Endothelial cell of umbilical vein (primary cell): Measurements from ENCODE around the gene CLCA4. TPM values are rescaled to one million over a fixed set of nuclear protein-coding genes. Genes with fewer than 3 reads are reported as not detected.

Experiments
- BruUV-seq: library from RNA; stranded (reverse); fragments of 400-500 nt; replicated peaks from 2 replicates; lab custom pipeline; 2021; lab: Mats Ljungman, UMichigan
- CTCF ChIA-PET: fragments of 300-600, 350-600 bp; sonication (Branson Sonifier 250); formaldehyde crosslinking; loops from one replicate; lab custom pipeline; 2021; ENCODE audit warnings: antibody characterized with exemption, inconsistent platforms; lab: Charles Lee
- POLR2A ChIA-PET: fragments of 300-600, 350-600 bp; sonication (Branson Sonifier 250); formaldehyde crosslinking; loops from one replicate; lab custom pipeline; 2021; ENCODE audit warnings: antibody characterized with exemption, inconsistent platforms; lab: Charles Lee
- DNase-seq: peaks from one replicate; pipeline ENCODE4 v3.0.0-alpha.2; 2011; ENCODE audit warnings: low read depth, low spot score
- FAIRE-seq: peaks from 2 replicates; lab custom pipeline; 2011; peaks lifted over from hg19 to GRCh38; lab: Jason Lieb, UNC
- H2AFZ ChIP-seq: 2 replicates; pipeline ENCODE4 v1.6.0; 2012; ENCODE audit warnings: low read depth, low read length, control low read depth, inconsistent platforms
- H3K27ac ChIP-seq: 2 replicates; pipeline ENCODE4 v1.5.1; 2011; ENCODE audit warnings: low read depth, mild to moderate bottlenecking, control low read depth, low read length, moderate library complexity; ENCODE audit not compliant: insufficient read depth
- H3K27me3 ChIP-seq, 2 experiments: 2 replicates each; pipeline versions ENCODE4 v1.6.0 to v1.6.1; 2011; ENCODE audit warnings: low read length in 2 of 2, mixed read lengths in 1 of 2; ENCODE audit not compliant: control insufficient read depth in 2 of 2, insufficient read depth in 2 of 2
- H3K36me3 ChIP-seq, 2 experiments: 2 replicates in 1 of 2; 3 replicates in 1 of 2; pipeline ENCODE4 v1.5.1; 2011; ENCODE audit warnings: low read length in 2 of 2, mild to moderate bottlenecking in 1 of 2, moderate library complexity in 1 of 2; ENCODE audit not compliant: control insufficient read depth in 2 of 2, insufficient read depth in 2 of 2; ENCODE audit errors: extremely low read depth in 1 of 2
- H3K4me1 ChIP-seq: 3 replicates; pipeline ENCODE4 v1.5.1; 2011; ENCODE audit warnings: mild to moderate bottlenecking, low read length; ENCODE audit not compliant: control insufficient read depth, insufficient read depth; ENCODE audit errors: extremely low read depth
- H3K4me2 ChIP-seq: 2 replicates; pipeline ENCODE4 v1.6.1; 2011; ENCODE audit warnings: low read length, control low read depth, mixed read lengths; ENCODE audit not compliant: insufficient read depth
- H3K4me3 ChIP-seq, 3 experiments: fragments of 200-600 bp in 1 of 3; sonication (generic), shearing (Covaris generic) in 1 of 3; replicated peaks in 1 of 3; 2 replicates each; pipeline ENCODE4 v1.5.1; 2011 to 2016; ENCODE audit warnings: control low read depth in 3 of 3, low read length in 3 of 3, mild to moderate bottlenecking in 2 of 3, inconsistent platforms in 1 of 3, low read depth in 1 of 3, moderate library complexity in 1 of 3; ENCODE audit not compliant: insufficient read depth in 1 of 3
- H3K79me2 ChIP-seq: 2 replicates; pipeline ENCODE4 v1.6.0; 2012; ENCODE audit warnings: low read length, inconsistent platforms; ENCODE audit not compliant: control insufficient read depth, insufficient read depth
- H3K9ac ChIP-seq: replicated peaks from 2 replicates; pipeline ENCODE3; 2011; ENCODE audit warnings: low read length, control low read depth; ENCODE audit not compliant: insufficient read depth; ENCODE audit errors: extremely low read depth
- H3K9me1 ChIP-seq: replicated peaks from 3 replicates; pipeline ENCODE4 v1.6.0; 2011; ENCODE audit warnings: mild to moderate bottlenecking, low read length; ENCODE audit not compliant: control insufficient read depth, insufficient read depth; ENCODE audit errors: extremely low read depth
- H3K9me3 ChIP-seq: replicated peaks from 2 replicates; pipeline ENCODE4 v1.5.1; 2012; ENCODE audit warnings: low read length, inconsistent platforms; ENCODE audit not compliant: control insufficient read depth, insufficient read depth
- H4K20me1 ChIP-seq: replicated peaks from 2 replicates; pipeline ENCODE3; 2011; ENCODE audit warnings: mild to moderate bottlenecking, low read length; ENCODE audit not compliant: control insufficient read depth, insufficient read depth; ENCODE audit errors: extremely low read depth
- CTCF ChIP-seq, 2 donors: IDR thresholded peaks; 1 replicate in 1 of 2; 2 replicates in 1 of 2; pipeline ENCODE4 v1.5.1; 2011; ENCODE audit warnings: low read length in 2 of 2, mild to moderate bottlenecking in 2 of 2, moderate library complexity in 2 of 2, control low read depth in 1 of 2, inconsistent platforms in 1 of 2, low read depth in 1 of 2; ENCODE audit not compliant: insufficient read depth in 1 of 2; ENCODE audit errors: extremely low read depth in 1 of 2
- FOS ChIP-seq: IDR thresholded peaks from 2 replicates; pipeline ENCODE4 v1.6.1; 2011; ENCODE audit warnings: mild to moderate bottlenecking, low read length, moderate library complexity, borderline replicate concordance; ENCODE audit not compliant: insufficient read depth
- JUN ChIP-seq: IDR thresholded peaks from 2 replicates; pipeline ENCODE4 v1.6.1; 2011; ENCODE audit warnings: borderline replicate concordance, low read depth; ENCODE audit not compliant: insufficient read length, insufficient read depth
- MAX ChIP-seq: IDR thresholded peaks from 2 replicates; pipeline ENCODE4 v1.6.1; 2011; ENCODE audit not compliant: insufficient read depth, insufficient read length
- dilution Hi-C: fragments of 300-500 bp; cut with MboI; formaldehyde crosslinking; loops from one replicate; pipeline ENCODE4 v1.15.0; 2019; ENCODE audit warnings: low sequenced_read_pairs; ENCODE audit not compliant: extremely low pct_ligation_motif_present
- intact Hi-C: fragments of 100-400 bp; cut with micrococcal nuclease; formaldehyde crosslinking; loops from one replicate; pipeline ENCODE4 v1.10.0; 2022
- polyA plus RNA-seq, 4 experiments: library from polyadenylated mRNA; depleted of rRNA in 3 of 4; stranded (reverse) in 3 of 4; unstranded in 1 of 4; fragments of >200 nt; gene quantifications; 2 replicates each; pipeline versions ENCODE4 v1.2.1 to v1.2.3, GENCODE V29; 2011 to 2012; ENCODE audit warnings: missing spikeins in 1 of 4
- total RNA-seq: library from RNA; stranded (reverse); gene quantifications from 2 replicates; pipeline ENCODE4 v1.2.3, GENCODE V29; 2021

Gene CLCA4
- total and polyA plus RNA-seq, 2 donors (not counting 3 experiments of a cell fraction or from before 2014, with no cell fraction given), result not detected

GRCh38 chr1:86515597-86515996 lies 31.3 kb upstream of the CLCA4 start:
- Histone ChIP-seq H4K20me1 (no peaks in the 10 kb centered on the region), H3K4me3 (no peak overlapping the region), H3K36me3 (no peaks in the 10 kb centered on the region), H3K4me2 (no peak overlapping the region), H3K4me1 (no peaks in the 10 kb centered on the region), H3K9me1 (no peaks in the 10 kb centered on the region), H3K79me2 (no peaks in the 10 kb centered on the region), H3K9me3 (no peaks in the 10 kb centered on the region), H3K27ac (no peak overlapping the region), H3K27me3 (no peaks in the 10 kb centered on the region), H3K9ac (no peak overlapping the region), H2AFZ (no peak overlapping the region)
- no peak for TF ChIP-seq JUN
- peak; percentile 52 to 64 for TF ChIP-seq CTCF (IDR thresholded peaks at IDR 0.05; ENCODE audit: extremely low read depth in 1 of 2, insufficient read depth in 1 of 2, low read depth in 1 of 2, low read length in 2 of 2)
- dilution Hi-C loops (no loop called here), intact Hi-C loops (loop anchor here (1.0 to 10.0 kb wide), 2 partner anchors 227 to 441 kb away; no protein-coding TSS in a partner anchor)
- FAIRE-seq (peak; percentile 70), DNase-seq (peak; percentile 67)
- ChIA-PET POLR2A (no interaction called here), CTCF (interaction anchor here (0.6 to 2.3 kb wide), 10 partner anchors 10 to 238 kb away, joined by 3 to 10 read pairs (median 4); no protein-coding TSS in a partner anchor)
- BruUV-seq, result no TSS peak

- peak overlapping the region; percentile 15 for H2AFZ ChIP-seq
- POLR2A ChIA-PET, result no interaction called here
- H3K79me2 ChIP-seq, result no peaks in the 10 kb centered on the region
- no peaks in the 10 kb centered on the region for H3K9me3 ChIP-seq
- H3K9me1 ChIP-seq, result no peaks in the 10 kb centered on the region
- DNase-seq (no peak), FAIRE-seq (no peak)
- no peaks in the 10 kb centered on the region for H3K27me3 ChIP-seq
- no peak overlapping the region for H3K9ac ChIP-seq
- dilution Hi-C loops (no loop called here), intact Hi-C loops (loop anchor here (10.0 kb wide), 1 partner anchor 442 kb away; no protein-coding TSS in a partner anchor)
- H3K4me3 ChIP-seq, result no peak overlapping the region
- no peaks in the 10 kb centered on the region for H4K20me1 ChIP-seq
- no peak overlapping the region for H3K4me2 ChIP-seq
- H3K27ac ChIP-seq, result no peak overlapping the region
- no TSS peak for BruUV-seq
- H3K36me3 ChIP-seq, result no peaks in the 10 kb centered on the region
- TF ChIP-seq MAX, result no peak
- TF ChIP-seq FOS, result peak; percentile 26
- CTCF ChIA-PET, result interaction anchor here (1.2 to 2.9 kb wide), 8 partner anchors 9 to 238 kb away, joined by 3 to 10 read pairs (median 6); no protein-coding TSS in a partner anchor
- no peaks in the 10 kb centered on the region for H3K4me1 ChIP-seq
These were observed 30.5 kb upstream of the CLCA4 start for GRCh38 chr1:86516335-86516734.
